ENCODE results near the gene RBBP8NL. TPM values are rescaled to one million over a fixed set of nuclear protein-coding genes. Genes with fewer than 3 reads are reported as not detected.

RBBP8NL gene
- total and polyA plus RNA-seq, 4 donors = under 0.01 to 0.14 TPM; not detected in 2

DNA sequence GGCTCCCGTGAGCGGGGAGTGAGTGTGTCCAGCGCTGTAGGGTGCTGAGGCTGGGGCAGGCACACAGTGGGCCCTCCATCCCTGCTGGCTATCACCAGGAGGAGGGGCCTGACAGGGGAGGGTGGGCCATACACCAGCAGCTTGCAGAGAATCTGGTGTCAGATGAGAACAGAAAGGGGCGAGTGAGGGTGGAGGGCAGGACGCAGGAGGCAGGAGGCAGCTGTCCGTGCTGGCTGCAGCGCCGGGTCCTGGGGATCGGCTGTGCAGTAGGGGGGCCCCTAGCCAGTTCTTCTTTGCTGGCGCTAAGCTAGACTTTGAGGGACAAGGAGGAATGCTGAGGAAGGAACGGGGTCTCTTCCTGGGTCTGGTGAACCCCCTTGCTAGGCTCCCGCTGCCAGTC is 18.7 kb downstream of the RBBP8NL start:
- peaks cover 13 to 33% (median 20%) of the 10 kb centered on the region in 4 donors for H3K4me1 ChIP-seq (ENCODE audit: control insufficient read depth in 4 of 4, insufficient read depth in 4 of 4, low read length in 3 of 4)
- H3K27me3 ChIP-seq (ENCODE audit: control insufficient read depth in 4 of 4, insufficient read depth in 4 of 4, low read length in 3 of 4) = no peaks in the 10 kb centered on the region
- TF ChIP-seq FOXA2 (IDR thresholded peaks at IDR 0.05) (no peak), EGR1 (IDR thresholded peaks at IDR 0.05; ENCODE audit: low read depth in 2 of 2) (no peak), NR2F2 (IDR thresholded peaks at IDR 0.05) (no peak), TAF1 (conservative IDR thresholded peaks at IDR 0.05) (no peak), FOXA1 (IDR thresholded peaks at IDR 0.05) (no peak), RAD21 (IDR thresholded peaks at IDR 0.05) (no peak), JUND (IDR thresholded peaks at IDR 0.05) (no peak), HNF4G (IDR thresholded peaks at IDR 0.05) (no peak), HNF4A (conservative IDR thresholded peaks at IDR 0.05) (no peak), SP1 (IDR thresholded peaks at IDR 0.05) (no peak), YY1 (IDR thresholded peaks at IDR 0.05) (no peak), RXRA (IDR thresholded peaks at IDR 0.05) (no peak), GABPA (IDR thresholded peaks at IDR 0.05 in 1 of 2, conservative IDR thresholded peaks at IDR 0.05 in 1 of 2) (no peak)
- TF ChIP-seq, protein P1, sequence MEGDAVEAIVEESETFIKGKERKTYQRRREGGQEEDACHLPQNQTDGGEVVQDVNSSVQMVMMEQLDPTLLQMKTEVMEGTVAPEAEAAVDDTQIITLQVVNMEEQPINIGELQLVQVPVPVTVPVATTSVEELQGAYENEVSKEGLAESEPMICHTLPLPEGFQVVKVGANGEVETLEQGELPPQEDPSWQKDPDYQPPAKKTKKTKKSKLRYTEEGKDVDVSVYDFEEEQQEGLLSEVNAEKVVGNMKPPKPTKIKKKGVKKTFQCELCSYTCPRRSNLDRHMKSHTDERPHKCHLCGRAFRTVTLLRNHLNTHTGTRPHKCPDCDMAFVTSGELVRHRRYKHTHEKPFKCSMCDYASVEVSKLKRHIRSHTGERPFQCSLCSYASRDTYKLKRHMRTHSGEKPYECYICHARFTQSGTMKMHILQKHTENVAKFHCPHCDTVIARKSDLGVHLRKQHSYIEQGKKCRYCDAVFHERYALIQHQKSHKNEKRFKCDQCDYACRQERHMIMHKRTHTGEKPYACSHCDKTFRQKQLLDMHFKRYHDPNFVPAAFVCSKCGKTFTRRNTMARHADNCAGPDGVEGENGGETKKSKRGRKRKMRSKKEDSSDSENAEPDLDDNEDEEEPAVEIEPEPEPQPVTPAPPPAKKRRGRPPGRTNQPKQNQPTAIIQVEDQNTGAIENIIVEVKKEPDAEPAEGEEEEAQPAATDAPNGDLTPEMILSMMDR (IDR thresholded peaks at IDR 0.05; ENCODE audit: low read depth, low read length, missing input control) = no peak
- TF ChIP-seq, protein P2, sequence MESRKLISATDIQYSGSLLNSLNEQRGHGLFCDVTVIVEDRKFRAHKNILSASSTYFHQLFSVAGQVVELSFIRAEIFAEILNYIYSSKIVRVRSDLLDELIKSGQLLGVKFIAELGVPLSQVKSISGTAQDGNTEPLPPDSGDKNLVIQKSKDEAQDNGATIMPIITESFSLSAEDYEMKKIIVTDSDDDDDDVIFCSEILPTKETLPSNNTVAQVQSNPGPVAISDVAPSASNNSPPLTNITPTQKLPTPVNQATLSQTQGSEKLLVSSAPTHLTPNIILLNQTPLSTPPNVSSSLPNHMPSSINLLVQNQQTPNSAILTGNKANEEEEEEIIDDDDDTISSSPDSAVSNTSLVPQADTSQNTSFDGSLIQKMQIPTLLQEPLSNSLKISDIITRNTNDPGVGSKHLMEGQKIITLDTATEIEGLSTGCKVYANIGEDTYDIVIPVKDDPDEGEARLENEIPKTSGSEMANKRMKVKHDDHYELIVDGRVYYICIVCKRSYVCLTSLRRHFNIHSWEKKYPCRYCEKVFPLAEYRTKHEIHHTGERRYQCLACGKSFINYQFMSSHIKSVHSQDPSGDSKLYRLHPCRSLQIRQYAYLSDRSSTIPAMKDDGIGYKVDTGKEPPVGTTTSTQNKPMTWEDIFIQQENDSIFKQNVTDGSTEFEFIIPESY (IDR thresholded peaks at IDR 0.05) = no peak
- TF ChIP-seq, protein P3, sequence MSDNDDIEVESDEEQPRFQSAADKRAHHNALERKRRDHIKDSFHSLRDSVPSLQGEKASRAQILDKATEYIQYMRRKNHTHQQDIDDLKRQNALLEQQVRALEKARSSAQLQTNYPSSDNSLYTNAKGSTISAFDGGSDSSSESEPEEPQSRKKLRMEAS (IDR thresholded peaks at IDR 0.05) = no peak
- TF ChIP-seq, protein P4, sequence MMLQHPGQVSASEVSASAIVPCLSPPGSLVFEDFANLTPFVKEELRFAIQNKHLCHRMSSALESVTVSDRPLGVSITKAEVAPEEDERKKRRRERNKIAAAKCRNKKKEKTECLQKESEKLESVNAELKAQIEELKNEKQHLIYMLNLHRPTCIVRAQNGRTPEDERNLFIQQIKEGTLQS (IDR thresholded peaks at IDR 0.05) = no peak
- TF ChIP-seq, protein P5, sequence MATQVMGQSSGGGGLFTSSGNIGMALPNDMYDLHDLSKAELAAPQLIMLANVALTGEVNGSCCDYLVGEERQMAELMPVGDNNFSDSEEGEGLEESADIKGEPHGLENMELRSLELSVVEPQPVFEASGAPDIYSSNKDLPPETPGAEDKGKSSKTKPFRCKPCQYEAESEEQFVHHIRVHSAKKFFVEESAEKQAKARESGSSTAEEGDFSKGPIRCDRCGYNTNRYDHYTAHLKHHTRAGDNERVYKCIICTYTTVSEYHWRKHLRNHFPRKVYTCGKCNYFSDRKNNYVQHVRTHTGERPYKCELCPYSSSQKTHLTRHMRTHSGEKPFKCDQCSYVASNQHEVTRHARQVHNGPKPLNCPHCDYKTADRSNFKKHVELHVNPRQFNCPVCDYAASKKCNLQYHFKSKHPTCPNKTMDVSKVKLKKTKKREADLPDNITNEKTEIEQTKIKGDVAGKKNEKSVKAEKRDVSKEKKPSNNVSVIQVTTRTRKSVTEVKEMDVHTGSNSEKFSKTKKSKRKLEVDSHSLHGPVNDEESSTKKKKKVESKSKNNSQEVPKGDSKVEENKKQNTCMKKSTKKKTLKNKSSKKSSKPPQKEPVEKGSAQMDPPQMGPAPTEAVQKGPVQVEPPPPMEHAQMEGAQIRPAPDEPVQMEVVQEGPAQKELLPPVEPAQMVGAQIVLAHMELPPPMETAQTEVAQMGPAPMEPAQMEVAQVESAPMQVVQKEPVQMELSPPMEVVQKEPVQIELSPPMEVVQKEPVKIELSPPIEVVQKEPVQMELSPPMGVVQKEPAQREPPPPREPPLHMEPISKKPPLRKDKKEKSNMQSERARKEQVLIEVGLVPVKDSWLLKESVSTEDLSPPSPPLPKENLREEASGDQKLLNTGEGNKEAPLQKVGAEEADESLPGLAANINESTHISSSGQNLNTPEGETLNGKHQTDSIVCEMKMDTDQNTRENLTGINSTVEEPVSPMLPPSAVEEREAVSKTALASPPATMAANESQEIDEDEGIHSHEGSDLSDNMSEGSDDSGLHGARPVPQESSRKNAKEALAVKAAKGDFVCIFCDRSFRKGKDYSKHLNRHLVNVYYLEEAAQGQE (IDR thresholded peaks at IDR 0.05) = no peak
- WGBS = 94% methylated on average over 12 of the region's 12 CpGs
- no peaks in the 10 kb centered on the region for H3K9me3 ChIP-seq (ENCODE audit: control insufficient read depth in 4 of 4, low read length in 3 of 4)
- no peaks in the 10 kb centered on the region for H3K36me3 ChIP-seq (ENCODE audit: control insufficient read depth in 4 of 4, insufficient read depth in 3 of 4, low read depth in 1 of 4, low read length in 3 of 4)
- DNase-seq (ENCODE audit: low spot score) = no peak
- no peak overlapping the region for H3K9ac ChIP-seq (ENCODE audit: low read depth in 1 of 2, low read length in 2 of 2)
- no peak overlapping the region for H3K4me3 ChIP-seq (ENCODE audit: low read depth in 1 of 3, low read length in 3 of 3)
- no peak overlapping the region for H3K27ac ChIP-seq (ENCODE audit: low read depth in 1 of 2, low read length in 2 of 2)
